IMR-90 (cell line): Measurements from ENCODE around the gene MED12. TPM values are rescaled to one million over a fixed set of nuclear protein-coding genes. Genes with fewer than 3 reads are reported as not detected.

Experiments used
- ATAC-seq: fragments of 200-7000 bp; cut with Tn5 transposase; 2 replicates; pipeline ENCODE4 v1.9.1; 2020; ENCODE audit warnings: low read depth, mild to moderate bottlenecking, moderate library complexity
- BruUV-seq: library from RNA; stranded (reverse); fragments of 400-500 nt; replicated peaks from 2 replicates; lab custom pipeline; 2021; lab: Mats Ljungman, UMichigan
- CTCF ChIA-PET: fragments of 300-600 bp; formaldehyde crosslinking; extraction: SDS; loops from one replicate; lab custom pipeline; 2021; ENCODE audit warnings: antibody characterized with exemption; lab: Yijun Ruan, JAX
- POLR2A ChIA-PET: fragments of 300-600 bp; sonication (Branson Sonifier 250); formaldehyde crosslinking; loops from one replicate; lab custom pipeline; 2022; ENCODE audit warnings: antibody characterized with exemption; ENCODE audit not compliant: unreplicated experiment; lab: Charles Lee
- DNase-seq: peaks from one replicate; pipeline ENCODE4 v3.0.0; 2013
- H2AFZ ChIP-seq: replicated peaks from 2 replicates; pipeline ENCODE3; 2013; ENCODE audit warnings: low read length, mild to moderate bottlenecking; ENCODE audit not compliant: poor library complexity
- H2AK5ac ChIP-seq: 2 replicates; pipeline ENCODE4 v1.6.1; 2013; ENCODE audit warnings: low read depth, low read length, inconsistent platforms
- H2AK9ac ChIP-seq: replicated peaks from 2 replicates; pipeline ENCODE3; 2013; ENCODE audit warnings: mild to moderate bottlenecking, low read depth, low read length, moderate library complexity; ENCODE audit not compliant: poor library complexity
- H2BK120ac ChIP-seq: 2 replicates; pipeline ENCODE4 v1.6.1; 2013; ENCODE audit warnings: low read depth, low read length, inconsistent platforms
- H2BK15ac ChIP-seq: 3 replicates; pipeline ENCODE4 v1.6.1; 2013; ENCODE audit warnings: low read depth, low read length, inconsistent platforms
- H2BK20ac ChIP-seq: 2 replicates; pipeline ENCODE4 v1.6.1; 2013; ENCODE audit warnings: low read depth, mild to moderate bottlenecking, inconsistent platforms, low read length, moderate library complexity
- H2BK5ac ChIP-seq: 2 replicates; pipeline ENCODE4 v1.6.1; 2013; ENCODE audit warnings: mild to moderate bottlenecking, low read depth, low read length, inconsistent platforms; ENCODE audit not compliant: poor library complexity, severe bottlenecking
- H3K14ac ChIP-seq: replicated peaks from 2 replicates; pipeline ENCODE4 v1.6.1; 2013; ENCODE audit warnings: low read depth, low read length, inconsistent platforms
- H3K18ac ChIP-seq: 2 replicates; pipeline ENCODE4 v1.6.1; 2013; ENCODE audit warnings: low read depth, low read length, control low read depth
- H3K23ac ChIP-seq: 2 replicates; pipeline ENCODE4 v1.6.1; 2013; ENCODE audit warnings: low read depth, low read length, inconsistent platforms
- H3K27ac ChIP-seq: 2 replicates; pipeline ENCODE4 v1.5.1; 2013; ENCODE audit warnings: mild to moderate bottlenecking, control low read depth, low read length; ENCODE audit not compliant: insufficient read depth
- H3K27me3 ChIP-seq: 2 replicates; pipeline ENCODE4 v1.6.1; 2013; ENCODE audit warnings: low read length; ENCODE audit not compliant: control insufficient read depth, insufficient read depth
- H3K36me3 ChIP-seq: 2 replicates; pipeline ENCODE4 v1.6.1; 2013; ENCODE audit warnings: low read length, mixed read lengths; ENCODE audit not compliant: control insufficient read depth, insufficient read depth
- H3K4ac ChIP-seq: 2 replicates; pipeline ENCODE4 v1.6.1; 2013; ENCODE audit warnings: low read depth, low read length, inconsistent platforms
- H3K4me1 ChIP-seq: 2 replicates; pipeline ENCODE4 v1.6.1; 2013; ENCODE audit warnings: low read length, mixed read lengths; ENCODE audit not compliant: control insufficient read depth, insufficient read depth
- H3K4me2 ChIP-seq: 2 replicates; pipeline ENCODE4 v1.6.1; 2013; ENCODE audit warnings: low read depth, mild to moderate bottlenecking, control low read depth, low read length, moderate library complexity
- H3K4me3 ChIP-seq: 2 replicates; pipeline ENCODE4 v1.5.1; 2013; ENCODE audit warnings: low read depth, mild to moderate bottlenecking, control low read depth, low read length, moderate library complexity; ENCODE audit not compliant: insufficient read depth
- H3K56ac ChIP-seq: 2 replicates; pipeline ENCODE4 v1.6.1; 2013; ENCODE audit warnings: low read length, inconsistent platforms; ENCODE audit not compliant: insufficient read depth; ENCODE audit errors: extremely low read depth
- H3K79me1 ChIP-seq, 2 experiments: 2 replicates each; pipeline ENCODE4 v1.6.1; 2013; ENCODE audit warnings: low read length in 2 of 2, inconsistent platforms in 1 of 2, low read depth in 1 of 2
- H3K9ac ChIP-seq: 2 replicates; pipeline ENCODE4 v1.6.1; 2013; ENCODE audit warnings: low read depth, low read length, control low read depth
- H3K9me1 ChIP-seq: 2 replicates; pipeline ENCODE4 v1.6.1; 2013; ENCODE audit warnings: low read length, inconsistent platforms; ENCODE audit not compliant: insufficient read depth
- H3K9me3 ChIP-seq: 2 replicates; pipeline ENCODE4 v1.6.1; 2013; ENCODE audit warnings: low read length; ENCODE audit not compliant: control insufficient read depth, insufficient read depth
- H4K20me1 ChIP-seq: 2 replicates; pipeline ENCODE4 v1.6.1; 2013; ENCODE audit warnings: low read length, inconsistent platforms; ENCODE audit not compliant: insufficient read depth
- H4K5ac ChIP-seq: 2 replicates; pipeline ENCODE4 v1.6.1; 2013; ENCODE audit warnings: mild to moderate bottlenecking, low read depth, low read length, control low read depth
- H4K8ac ChIP-seq, 2 experiments: 2 replicates each; pipeline ENCODE4 v1.6.1; 2013; ENCODE audit warnings: low read depth in 2 of 2, low read length in 2 of 2, control low read depth in 1 of 2, inconsistent platforms in 1 of 2
- H4K91ac ChIP-seq: 2 replicates; pipeline ENCODE4 v1.6.1; 2013; ENCODE audit warnings: low read depth, low read length, inconsistent platforms; ENCODE audit not compliant: insufficient read depth
- BHLHE40 ChIP-seq: fragments of 150-350 bp; IDR thresholded peaks from 2 replicates; pipeline ENCODE4 v1.6.1; 2016; ENCODE audit warnings: mild to moderate bottlenecking, low read depth, low read length
- FOS ChIP-seq: fragments of 150-350 bp; IDR thresholded peaks from 2 replicates; pipeline ENCODE4 v1.6.1; 2016; ENCODE audit warnings: low read depth, low read length
- NFE2L2 ChIP-seq: fragments of 150-350 bp; IDR thresholded peaks from 2 replicates; pipeline ENCODE4 v1.6.1; 2016; ENCODE audit warnings: low read depth, mild to moderate bottlenecking, low read length
- SMC3 ChIP-seq: fragments of 150-350 bp; IDR thresholded peaks from 2 replicates; pipeline ENCODE4 v1.6.1; 2016; ENCODE audit warnings: low read depth, mild to moderate bottlenecking, antibody characterized with exemption, low read length, moderate library complexity
- WGBS, 2 experiments: methylation state at CpG; one replicate each; pipeline versions ENCODE4 v1.1.5 to v1.1.7; 2013; ENCODE audit warnings: missing lambda C conversion rate in 2 of 2; ENCODE audit not compliant: insufficient read length in 1 of 2; ENCODE audit errors: extremely low coverage in 2 of 2; 5-methylcytosine and 5-hydroxymethylcytosine counted together
- dilution Hi-C: fragments of 300-500 bp; cut with HindIII; formaldehyde crosslinking; loops from one replicate; pipeline ENCODE4 v1.14.3; 2018; ENCODE audit warnings: low sequenced_read_pairs; ENCODE audit not compliant: unreplicated experiment
- in situ Hi-C: fragments of 300-500 bp; cut with MboI; formaldehyde crosslinking; loops from 3 replicates; pipeline ENCODE4 v1.14.3; 2019; ENCODE audit warnings: low sequenced_read_pairs, inconsistent platforms, mixed read lengths
- intact Hi-C: fragments of 100-400 bp; cut with micrococcal nuclease; formaldehyde crosslinking; loops from 2 replicates; pipeline ENCODE4 v1.10.0; 2022
- polyA plus RNA-seq, 3 experiments: library from polyadenylated mRNA; depleted of rRNA; stranded (reverse); fragments of >200 nt; gene quantifications; 2 replicates each; pipeline ENCODE4 v1.2.3, GENCODE V29; 2012; ENCODE audit warnings: low replicate concordance in 1 of 3
- total RNA-seq: library from RNA; depleted of rRNA; stranded (reverse); fragments of >200 nt; gene quantifications from 2 replicates; pipeline ENCODE4 v1.2.3, GENCODE V29; 2012

The MED12 gene
- total and polyA plus RNA-seq, 2 of the 4 experiments (the other 2 are of a cell fraction) = 9.1 to 19.8 TPM

DNA sequence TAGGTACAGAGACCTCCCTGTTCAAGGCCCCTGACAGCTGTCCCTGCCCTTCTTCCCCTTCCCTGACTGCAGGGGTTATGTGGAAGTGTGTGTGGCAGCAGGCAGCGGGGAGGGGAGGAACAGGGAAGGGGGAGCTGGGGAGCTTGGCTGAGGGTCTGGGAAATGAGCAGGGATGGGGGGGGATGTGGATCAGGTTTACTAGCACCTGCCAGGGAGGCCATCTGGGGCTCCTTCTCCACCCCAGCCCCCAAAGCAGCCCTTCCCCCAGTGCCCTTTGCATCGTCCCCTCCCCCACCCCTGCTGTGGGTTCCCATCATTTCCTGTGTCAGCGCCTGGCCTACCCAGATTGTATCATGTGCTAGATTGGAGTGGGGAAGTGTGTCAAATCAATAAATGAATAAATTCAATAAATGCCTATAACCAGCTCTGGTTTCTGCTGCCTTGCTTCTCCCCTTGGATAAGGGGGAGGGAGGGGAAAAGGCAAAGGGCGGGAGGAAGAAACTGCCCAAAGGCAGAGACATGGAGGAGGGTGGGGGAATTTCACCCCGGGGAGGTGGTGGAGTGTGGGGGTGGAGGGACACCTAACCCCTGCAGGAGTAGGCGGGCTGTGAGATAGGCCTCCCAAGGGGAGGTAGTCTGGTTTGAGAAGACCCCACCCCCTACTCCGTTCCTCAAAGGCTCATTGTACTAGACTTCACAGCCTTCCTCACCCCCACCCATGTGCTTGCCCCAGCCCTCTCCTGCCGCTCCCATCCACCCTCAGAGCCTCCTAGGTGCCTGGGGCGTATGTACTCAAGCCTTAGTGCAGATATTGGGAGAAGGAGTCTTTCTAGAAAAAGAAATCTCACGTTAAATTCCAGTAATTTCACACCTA is 15.0 kb upstream of the MED12 start (continued):
- TF ChIP-seq NFE2L2 = no peak

DNA sequence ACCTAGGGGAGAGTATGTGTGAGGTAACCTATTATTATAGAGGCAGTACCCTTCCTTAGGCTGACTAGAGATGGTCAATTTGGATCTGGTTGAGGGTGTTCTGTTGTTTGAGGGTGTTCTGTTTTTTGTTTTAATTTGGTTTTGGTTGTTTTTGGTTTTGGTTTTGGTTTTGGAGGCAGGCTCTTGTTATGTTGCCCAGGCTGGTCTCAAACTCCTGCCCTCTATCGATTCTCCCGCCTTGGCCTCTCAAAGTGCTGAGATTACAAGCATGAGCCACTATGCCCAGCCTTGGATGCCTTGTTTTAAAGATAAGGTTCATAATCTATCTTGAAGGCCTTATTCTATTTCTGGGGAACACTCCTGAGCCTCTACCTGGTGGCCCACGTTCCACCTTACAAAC is 12.8 kb upstream of the MED12 start:
- no peak overlapping the region for H2AK9ac ChIP-seq
- H4K20me1 ChIP-seq = no peaks in the 10 kb centered on the region
- no peaks in the 10 kb centered on the region for H3K79me1 ChIP-seq
- no TSS peak for BruUV-seq
- no peak overlapping the region for H2BK15ac ChIP-seq
- CTCF ChIA-PET = no interaction called here
- no peaks in the 10 kb centered on the region for H3K9me3 ChIP-seq
- H3K23ac ChIP-seq = no peak overlapping the region
- no peak overlapping the region for H3K4me2 ChIP-seq
- H3K14ac ChIP-seq = no peak overlapping the region
- no peak overlapping the region for H3K9ac ChIP-seq
- no peak overlapping the region for H2BK5ac ChIP-seq
- no peak overlapping the region for H3K4me3 ChIP-seq
- no peak overlapping the region for H4K8ac ChIP-seq
- in situ Hi-C loops = no loop called here
- 100% methylated on average over 1 of the region's 3 CpGs; no CpG with 5 or more reads in 1 of the 2 experiments for WGBS, 2 experiments
- dilution Hi-C loops = no loop called here
- H3K56ac ChIP-seq = no peak overlapping the region
- no peak overlapping the region for H3K18ac ChIP-seq
- no peak overlapping the region for H2AFZ ChIP-seq
- intact Hi-C loops = no loop called here
- TF ChIP-seq SMC3 (no peak), BHLHE40 (no peak), FOS (no peak)
- no peak overlapping the region for H3K4ac ChIP-seq
- no peaks in the 10 kb centered on the region for H3K36me3 ChIP-seq
- H4K5ac ChIP-seq = no peak overlapping the region
- H3K4me1 ChIP-seq = no peaks in the 10 kb centered on the region
- POLR2A ChIA-PET = no interaction called here
- no peak overlapping the region for H4K91ac ChIP-seq
- no peak overlapping the region for H2AK5ac ChIP-seq
- ATAC-seq (no peak), DNase-seq (no peak)
- H3K9me1 ChIP-seq = no peaks in the 10 kb centered on the region
- H2BK120ac ChIP-seq = no peak overlapping the region
- peaks cover 12% of the 10 kb centered on the region; the same call in 1 of the 2 replicates for H3K27me3 ChIP-seq
- no peak overlapping the region for H2BK20ac ChIP-seq
- H3K27ac ChIP-seq = no peak overlapping the region
